Mesendoderm (in vitro differentiated cells): ENCODE results near the gene COA6.

Source experiments
- DNase-seq: peaks from one replicate; pipeline ENCODE4 v3.0.0; 2013
- H2AK5ac ChIP-seq: 2 replicates; pipeline ENCODE4 v1.6.1; 2013; ENCODE audit warnings: low read length, inconsistent platforms
- H2BK120ac ChIP-seq: 2 replicates; pipeline ENCODE4 v1.6.1; 2013; ENCODE audit warnings: low read depth, mild to moderate bottlenecking, low read length, moderate library complexity, mixed read lengths
- H2BK15ac ChIP-seq: replicated peaks from 2 replicates; pipeline ENCODE4 v1.6.1; 2013; ENCODE audit warnings: low read depth, mild to moderate bottlenecking, moderate library complexity
- H2BK5ac ChIP-seq: 2 replicates; pipeline ENCODE4 v1.6.1; 2013; ENCODE audit warnings: low read length, inconsistent platforms
- H3K18ac ChIP-seq: 2 replicates; pipeline ENCODE4 v1.6.1; 2013; ENCODE audit warnings: mild to moderate bottlenecking, low read length, mixed read lengths
- H3K23ac ChIP-seq: one replicate; pipeline ENCODE4 v1.6.1; 2013; ENCODE audit warnings: low read length
- H3K27ac ChIP-seq: 2 replicates; pipeline ENCODE4 v1.5.1; 2013; ENCODE audit warnings: low read depth, mild to moderate bottlenecking, inconsistent platforms, low read length, moderate library complexity
- H3K27me3 ChIP-seq: 2 replicates; pipeline ENCODE4 v1.6.1; 2013; ENCODE audit warnings: low read length, control low read depth, mild to moderate bottlenecking, inconsistent platforms; ENCODE audit not compliant: insufficient read depth, poor library complexity
- H3K36me3 ChIP-seq: 2 replicates; pipeline ENCODE4 v1.6.1; 2013; ENCODE audit warnings: low read length, inconsistent platforms; ENCODE audit not compliant: control insufficient read depth, insufficient read depth
- H3K4ac ChIP-seq: one replicate; pipeline ENCODE4 v1.6.1; 2013; ENCODE audit warnings: low read depth, mild to moderate bottlenecking, low read length, moderate library complexity
- H3K4me1 ChIP-seq: 2 replicates; pipeline ENCODE4 v1.6.1; 2013; ENCODE audit warnings: low read depth, low read length, inconsistent platforms; ENCODE audit not compliant: control insufficient read depth
- H3K4me2 ChIP-seq: 2 replicates; pipeline ENCODE4 v1.6.1; 2013; ENCODE audit warnings: low read length
- H3K4me3 ChIP-seq: 2 replicates; pipeline ENCODE4 v1.5.1; 2013; ENCODE audit warnings: mild to moderate bottlenecking, low read length
- H3K56ac ChIP-seq: one replicate; pipeline ENCODE4 v1.6.1; 2013; ENCODE audit warnings: low read length
- H3K79me1 ChIP-seq: 2 replicates; pipeline ENCODE4 v1.6.1; 2013; ENCODE audit warnings: low read length, inconsistent platforms
- H3K79me2 ChIP-seq: 2 replicates; pipeline ENCODE4 v1.6.1; 2013; ENCODE audit warnings: mild to moderate bottlenecking, low read length; ENCODE audit not compliant: control insufficient read depth, insufficient read depth
- H3K9ac ChIP-seq: 2 replicates; pipeline ENCODE4 v1.6.1; 2013; ENCODE audit warnings: low read length, inconsistent platforms
- H4K5ac ChIP-seq: one replicate; pipeline ENCODE4 v1.6.1; 2013; ENCODE audit warnings: low read length
- H4K8ac ChIP-seq: one replicate; pipeline ENCODE4 v1.6.1; 2013; ENCODE audit warnings: low read depth, mild to moderate bottlenecking, control low read depth, low read length, moderate library complexity
- WGBS: extraction: QIAGEN DNeasy Blood & Tissue Kit; methylation state at CpG from one replicate; pipeline ENCODE4 v1.1.7; 2013; ENCODE audit warnings: low lambda C conversion rate, missing lambda C conversion rate; ENCODE audit not compliant: insufficient coverage; ENCODE audit errors: extremely low coverage; 5-methylcytosine and 5-hydroxymethylcytosine counted together

Gene COA6

DNA sequence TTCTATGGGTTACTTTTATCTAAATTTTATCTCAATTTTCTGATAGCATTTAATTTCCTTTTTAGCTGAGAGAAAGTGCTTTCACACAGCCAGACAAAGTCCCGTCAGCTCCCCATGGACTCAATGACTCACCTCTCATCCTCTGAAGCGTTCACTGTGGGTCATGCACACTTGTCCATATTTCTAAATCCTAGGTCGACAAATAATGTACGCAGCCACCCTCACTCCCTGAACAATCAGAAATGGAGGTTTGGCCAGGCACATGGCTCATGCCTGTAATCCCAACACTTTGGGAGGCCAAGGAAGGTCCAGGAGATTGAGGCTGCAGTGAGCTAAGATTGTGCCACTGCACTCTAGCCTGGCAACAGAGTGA lies 42.4 kb upstream of the COA6 start:
- DNase-seq = no peak
- H2BK15ac ChIP-seq = no peak overlapping the region
- H3K4me2 ChIP-seq = no peak overlapping the region

GRCh38 chr1:234331507-234331906 lies 41.7 kb upstream of the COA6 start:
- no peak overlapping the region for H4K8ac ChIP-seq
- H3K36me3 ChIP-seq = no peaks in the 10 kb centered on the region
- no peaks in the 10 kb centered on the region for H3K27me3 ChIP-seq
- no peak overlapping the region for H3K4me2 ChIP-seq
- DNase-seq = no peak
- no peak overlapping the region for H4K5ac ChIP-seq
- H3K4ac ChIP-seq = no peak overlapping the region
- no peak overlapping the region for H2AK5ac ChIP-seq
- no peak overlapping the region for H3K27ac ChIP-seq
- H3K56ac ChIP-seq = no peak overlapping the region
- no peak overlapping the region for H3K23ac ChIP-seq
- no peak overlapping the region for H2BK15ac ChIP-seq
- H3K79me2 ChIP-seq = no peaks in the 10 kb centered on the region
- H2BK5ac ChIP-seq = no peak overlapping the region
- H3K18ac ChIP-seq = no peak overlapping the region
- H3K4me3 ChIP-seq = no peak overlapping the region
- no peaks in the 10 kb centered on the region for H3K4me1 ChIP-seq
- WGBS = no CpG with 5 or more reads among the region's 2 CpGs
- no peak overlapping the region for H3K9ac ChIP-seq
- no peak overlapping the region for H2BK120ac ChIP-seq
- H3K79me1 ChIP-seq = no peaks in the 10 kb centered on the region

More for the DNA sequence above, 42.4 kb upstream of the COA6 start:
- WGBS = no CpG with 5 or more reads among the region's 4 CpGs
- H2BK120ac ChIP-seq = no peak overlapping the region
- no peak overlapping the region for H3K4ac ChIP-seq
- H3K4me3 ChIP-seq = no peak overlapping the region
- H3K9ac ChIP-seq = no peak overlapping the region
- no peak overlapping the region for H3K27ac ChIP-seq
- no peak overlapping the region for H3K18ac ChIP-seq
- H3K36me3 ChIP-seq = no peaks in the 10 kb centered on the region
- H3K23ac ChIP-seq = no peak overlapping the region
- H3K27me3 ChIP-seq = no peaks in the 10 kb centered on the region
- no peak overlapping the region for H2AK5ac ChIP-seq
- H3K79me1 ChIP-seq = no peaks in the 10 kb centered on the region
- no peak overlapping the region for H3K56ac ChIP-seq
- no peak overlapping the region for H4K5ac ChIP-seq
- no peaks in the 10 kb centered on the region for H3K79me2 ChIP-seq
- no peak overlapping the region for H2BK5ac ChIP-seq
- no peaks in the 10 kb centered on the region for H3K4me1 ChIP-seq
- no peak overlapping the region for H4K8ac ChIP-seq

DNA sequence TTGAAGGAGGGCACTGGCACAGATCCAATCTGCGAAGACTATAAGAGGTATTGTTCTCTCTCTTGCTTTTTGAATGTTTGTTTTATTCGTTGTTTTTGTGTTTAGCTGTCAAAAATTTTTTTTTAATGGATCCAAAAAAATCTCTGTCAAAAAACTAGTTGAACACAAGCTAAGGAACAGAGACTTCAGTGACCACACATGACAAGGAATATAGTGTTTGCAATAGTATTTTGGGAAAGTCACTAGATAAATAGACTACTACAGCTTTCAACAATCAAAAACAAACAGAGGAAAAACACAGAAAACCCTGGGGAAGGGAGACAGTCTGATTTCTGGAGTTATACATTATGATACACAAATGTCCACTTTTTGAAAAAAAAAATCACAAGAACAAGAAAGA lies 36.9 kb upstream of the COA6 start:
- H3K9ac ChIP-seq = no peak overlapping the region
- H3K27me3 ChIP-seq = no peaks in the 10 kb centered on the region
- no peak overlapping the region for H3K27ac ChIP-seq
- no peak overlapping the region for H3K23ac ChIP-seq
- no peaks in the 10 kb centered on the region for H3K36me3 ChIP-seq
- no peaks in the 10 kb centered on the region for H3K79me1 ChIP-seq
- H4K8ac ChIP-seq = no peak overlapping the region
- no peak overlapping the region for H3K4ac ChIP-seq
- no peak for DNase-seq
- H3K79me2 ChIP-seq = no peaks in the 10 kb centered on the region
- H3K56ac ChIP-seq = no peak overlapping the region
- H2BK120ac ChIP-seq = no peak overlapping the region
- no peak overlapping the region for H2AK5ac ChIP-seq
- no peak overlapping the region for H2BK15ac ChIP-seq
- no peak overlapping the region for H3K4me2 ChIP-seq
- H2BK5ac ChIP-seq = no peak overlapping the region
- no peak overlapping the region for H3K18ac ChIP-seq
- no peak overlapping the region for H4K5ac ChIP-seq
- WGBS = no CpG with 5 or more reads among the region's 2 CpGs
- H3K4me1 ChIP-seq = no peaks in the 10 kb centered on the region
- H3K4me3 ChIP-seq = no peak overlapping the region

DNA sequence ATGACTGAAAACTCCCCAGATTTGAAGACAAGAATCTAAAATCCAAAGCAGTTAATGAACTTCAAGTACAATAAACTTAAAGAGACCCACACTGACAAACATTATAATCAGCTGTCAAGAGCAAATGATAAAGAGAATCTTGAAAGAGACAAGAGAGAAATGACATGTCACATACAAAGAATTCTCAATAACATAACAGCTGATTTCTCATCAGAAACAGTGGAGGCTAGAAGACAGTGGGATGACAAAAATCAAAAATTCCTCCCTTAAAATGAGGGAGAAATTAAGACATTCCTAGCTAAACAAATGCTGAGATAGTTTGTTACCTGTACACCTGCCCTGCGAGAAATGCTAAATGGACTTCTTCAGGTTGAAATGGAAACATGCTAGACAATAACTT lies 36.0 kb upstream of the COA6 start:
- Histone ChIP-seq H3K27ac (no peak overlapping the region), H2BK120ac (no peak overlapping the region), H3K79me1 (no peaks in the 10 kb centered on the region), H3K9ac (no peak overlapping the region), H3K27me3 (no peaks in the 10 kb centered on the region), H3K4ac (no peak overlapping the region), H3K4me3 (no peak overlapping the region), H2AK5ac (no peak overlapping the region), H3K18ac (no peak overlapping the region), H3K23ac (no peak overlapping the region), H3K4me2 (no peak overlapping the region), H3K36me3 (no peaks in the 10 kb centered on the region), H4K8ac (no peak overlapping the region), H4K5ac (no peak overlapping the region), H2BK15ac (no peak overlapping the region), H3K4me1 (no peaks in the 10 kb centered on the region), H3K79me2 (no peaks in the 10 kb centered on the region), H3K56ac (no peak overlapping the region), H2BK5ac (no peak overlapping the region)
- no peak for DNase-seq
- no CpG with 5 or more reads among the region's 1 CpG for WGBS

DNA sequence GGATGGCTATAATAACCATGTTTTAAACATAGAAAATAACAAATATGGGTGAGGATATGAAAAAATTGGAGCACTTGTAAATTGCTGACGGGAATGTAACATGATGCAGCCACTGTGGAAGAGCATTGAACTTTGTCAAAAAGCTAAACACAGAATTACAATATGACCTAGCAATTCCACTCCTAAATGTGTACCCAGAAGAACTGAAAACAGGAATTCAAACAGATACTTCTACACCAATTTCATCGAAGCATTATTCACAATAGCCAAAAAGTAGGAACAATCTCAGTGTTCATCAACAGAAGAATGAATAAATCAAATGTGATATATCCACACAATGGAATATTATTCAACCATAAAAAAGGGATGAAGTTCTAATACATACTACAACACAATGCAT lies 32.7 kb upstream of the COA6 start:
- WGBS = no CpG with 5 or more reads among the region's 2 CpGs
- Histone ChIP-seq H3K23ac (no peak overlapping the region), H3K56ac (no peak overlapping the region), H3K79me2 (no peaks in the 10 kb centered on the region), H3K79me1 (no peaks in the 10 kb centered on the region), H3K27ac (no peak overlapping the region), H3K4me2 (no peak overlapping the region), H3K4me1 (no peaks in the 10 kb centered on the region), H2BK5ac (no peak overlapping the region), H2AK5ac (no peak overlapping the region), H3K36me3 (no peaks in the 10 kb centered on the region), H3K27me3 (no peaks in the 10 kb centered on the region), H4K8ac (no peak overlapping the region), H2BK120ac (no peak overlapping the region), H3K18ac (no peak overlapping the region), H3K4me3 (no peak overlapping the region), H2BK15ac (no peak overlapping the region), H3K9ac (no peak overlapping the region), H3K4ac (no peak overlapping the region), H4K5ac (no peak overlapping the region)
- DNase-seq = no peak

DNA sequence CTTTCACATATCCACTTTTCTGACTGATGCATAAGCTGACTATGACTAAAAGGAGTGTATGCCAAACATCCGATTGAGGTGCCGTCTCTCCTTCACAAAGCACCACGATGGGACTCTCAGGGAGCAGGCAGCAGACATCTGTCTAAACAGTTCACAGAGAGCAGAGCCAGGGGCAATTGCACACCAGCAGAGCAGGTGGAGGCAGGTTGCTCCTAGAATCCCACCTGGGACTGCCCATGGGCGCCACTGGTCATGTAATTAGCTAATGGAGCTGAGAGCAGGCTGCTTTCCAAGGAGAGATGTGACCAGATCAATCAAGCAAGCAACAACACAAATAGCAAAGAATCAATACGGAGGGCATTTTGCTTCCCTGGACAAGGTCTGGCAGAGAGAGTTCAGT lies 30.5 kb upstream of the COA6 start:
- H3K27me3 ChIP-seq = no peaks in the 10 kb centered on the region
- H2BK120ac ChIP-seq = no peak overlapping the region
- no peak overlapping the region for H4K5ac ChIP-seq
- no peaks in the 10 kb centered on the region for H3K36me3 ChIP-seq
- no peak for DNase-seq
- no peak overlapping the region for H3K9ac ChIP-seq
- no peaks in the 10 kb centered on the region for H3K79me1 ChIP-seq
- H3K79me2 ChIP-seq = no peaks in the 10 kb centered on the region
- H2BK15ac ChIP-seq = no peak overlapping the region
- no peak overlapping the region for H3K56ac ChIP-seq
- H3K4me2 ChIP-seq = no peak overlapping the region
- no peak overlapping the region for H3K23ac ChIP-seq
- H2BK5ac ChIP-seq = no peak overlapping the region
- no peaks in the 10 kb centered on the region for H3K4me1 ChIP-seq
- H2AK5ac ChIP-seq = no peak overlapping the region
- H3K18ac ChIP-seq = no peak overlapping the region
- H3K4ac ChIP-seq = no peak overlapping the region
- no peak overlapping the region for H3K27ac ChIP-seq
- H4K8ac ChIP-seq = no peak overlapping the region
- WGBS = no CpG with 5 or more reads among the region's 5 CpGs
- H3K4me3 ChIP-seq = no peak overlapping the region
